Measurements from ENCODE around the gene UHRF1. TPM values are rescaled to one million over a fixed set of nuclear protein-coding genes. Genes with fewer than 3 reads are reported as not detected.

UHRF1 gene
- total RNA-seq, 1 experiment from 2014 or later, result 109 TPM

DNA sequence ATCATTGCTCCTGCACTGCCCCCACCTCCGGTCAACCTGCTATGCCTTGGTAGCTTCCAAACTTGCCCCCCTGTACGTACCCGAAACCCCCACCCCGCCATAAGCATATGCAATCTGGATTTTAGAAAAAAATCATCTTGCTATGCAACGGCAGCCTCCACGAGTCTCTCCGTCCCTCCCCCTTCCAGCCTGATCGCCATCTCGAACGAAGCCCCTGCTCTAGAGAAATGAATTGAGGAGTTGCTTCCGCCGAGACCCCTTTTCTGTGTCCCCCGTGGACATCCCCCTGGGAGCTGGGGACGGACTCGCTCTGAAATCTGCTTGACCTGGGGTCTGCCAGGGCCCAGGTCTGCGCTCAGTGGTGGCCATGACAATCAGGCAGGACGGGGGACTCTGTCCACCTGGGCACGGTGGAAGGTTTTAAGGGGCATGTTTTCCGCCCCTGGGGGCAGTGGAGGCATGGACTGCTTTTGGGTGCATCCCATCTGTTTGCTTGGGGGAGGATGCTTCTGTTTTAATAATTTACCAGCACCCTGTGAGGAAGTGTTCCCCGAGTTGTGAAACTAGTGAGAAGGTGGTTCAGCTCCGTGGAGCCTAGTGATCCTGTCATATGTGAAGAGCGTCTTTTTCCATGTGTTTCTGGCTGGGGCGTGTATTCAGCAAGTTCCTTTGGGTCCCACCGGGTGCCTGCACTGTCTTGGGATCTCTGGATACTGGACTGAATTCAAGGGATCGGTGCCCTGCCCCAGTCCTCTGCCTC lies 60.7 kb downstream of the UHRF1 start:
- no peaks in the 10 kb centered on the region for H3K27me3 ChIP-seq (ENCODE audit: insufficient read depth, low read length)
- no peaks in the 10 kb centered on the region for H3K9me3 ChIP-seq (ENCODE audit: control insufficient read depth in 1 of 2, insufficient read depth in 1 of 2, low read depth in 1 of 2, low read length in 2 of 2)
- peak overlapping the region; percentile 67 to 76 for H3K4me3 ChIP-seq (replicated peaks in 1 of 2; ENCODE audit: low read depth in 1 of 2, low read length in 2 of 2)
- H4K20me1 ChIP-seq (ENCODE audit: insufficient read depth), result no peaks in the 10 kb centered on the region
- peaks cover 43% of the 10 kb centered on the region for H3K79me2 ChIP-seq (ENCODE audit: insufficient read depth, low read length)
- RAD21 ChIA-PET (ENCODE audit: low non-redundant PET in 1 of 2, low total read pairs in 2 of 2, uncharacterized antibody in 2 of 2, unreplicated experiment in 2 of 2), result no interaction called here
- no peak for DNase-seq (ENCODE audit: low read depth, low spot score)
- no peak for ATAC-seq
- intact Hi-C loops (cut with micrococcal nuclease), result loop anchor here (2.0 to 10.0 kb wide), 4 partner anchors 58 to 245 kb away; partner anchors contain the start of gene DPP9
- H2AFZ ChIP-seq (ENCODE audit: low read depth, low read length, poor library complexity, severe bottlenecking), result no peak overlapping the region
- H3K4me2 ChIP-seq (ENCODE audit: low read length), result peak overlapping the region; percentile 98
- peak overlapping the region; percentile 53 for H3K9ac ChIP-seq (ENCODE audit: low read length)
- no peaks in the 10 kb centered on the region for H3K9me2 ChIP-seq (ENCODE audit: insufficient read depth)
- CTCF ChIA-PET, result interaction anchor here (1.0 to 1.5 kb wide), 2 partner anchors 57 to 61 kb away, joined by 3 to 5 read pairs; no protein-coding TSS in a partner anchor
- BruUV-seq (replicated peaks), result TSS peak; percentile 61
- no peaks in the 10 kb centered on the region for H3K36me3 ChIP-seq (ENCODE audit: control insufficient read depth in 1 of 2, insufficient read depth in 2 of 2, low read length in 2 of 2)
- POLR2A ChIA-PET, result interaction anchor here (1.1 to 2.7 kb wide), 3 partner anchors 10 to 100 kb away, joined by 3 to 14 read pairs (median 4); no protein-coding TSS in a partner anchor
- H3K27ac ChIP-seq (ENCODE audit: low read depth, low read length), result peak overlapping the region; percentile 8; the same call in 1 of the 2 replicates
- peaks cover 47 to 68% of the 10 kb centered on the region in 2 experiments for H3K4me1 ChIP-seq (ENCODE audit: control insufficient read depth in 1 of 2, insufficient read depth in 2 of 2, low read length in 2 of 2)
- TF ChIP-seq TCF7L2 (IDR thresholded peaks at IDR 0.05; ENCODE audit: borderline replicate concordance, extremely low read depth, insufficient read depth, insufficient read length), result no peak
- TF ChIP-seq ELF1 (IDR thresholded peaks at IDR 0.05; ENCODE audit: borderline replicate concordance, low read depth), result no peak
- TF ChIP-seq, protein P1, sequence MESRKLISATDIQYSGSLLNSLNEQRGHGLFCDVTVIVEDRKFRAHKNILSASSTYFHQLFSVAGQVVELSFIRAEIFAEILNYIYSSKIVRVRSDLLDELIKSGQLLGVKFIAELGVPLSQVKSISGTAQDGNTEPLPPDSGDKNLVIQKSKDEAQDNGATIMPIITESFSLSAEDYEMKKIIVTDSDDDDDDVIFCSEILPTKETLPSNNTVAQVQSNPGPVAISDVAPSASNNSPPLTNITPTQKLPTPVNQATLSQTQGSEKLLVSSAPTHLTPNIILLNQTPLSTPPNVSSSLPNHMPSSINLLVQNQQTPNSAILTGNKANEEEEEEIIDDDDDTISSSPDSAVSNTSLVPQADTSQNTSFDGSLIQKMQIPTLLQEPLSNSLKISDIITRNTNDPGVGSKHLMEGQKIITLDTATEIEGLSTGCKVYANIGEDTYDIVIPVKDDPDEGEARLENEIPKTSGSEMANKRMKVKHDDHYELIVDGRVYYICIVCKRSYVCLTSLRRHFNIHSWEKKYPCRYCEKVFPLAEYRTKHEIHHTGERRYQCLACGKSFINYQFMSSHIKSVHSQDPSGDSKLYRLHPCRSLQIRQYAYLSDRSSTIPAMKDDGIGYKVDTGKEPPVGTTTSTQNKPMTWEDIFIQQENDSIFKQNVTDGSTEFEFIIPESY (IDR thresholded peaks at IDR 0.05; ENCODE audit: extremely low read depth, insufficient replicate concordance, low read length), result no peak
- TF ChIP-seq FOSL1 (IDR thresholded peaks at IDR 0.05; ENCODE audit: low read depth), result no peak
- TF ChIP-seq JUND (IDR thresholded peaks at IDR 0.05), result no peak
- no peak for TF ChIP-seq ZNF274 (IDR thresholded peaks at IDR 0.05; ENCODE audit: low read depth, low read length)
- no peak for TF ChIP-seq EZH2 (IDR thresholded peaks at IDR 0.05)
- no peak; the same call in 1 of the 2 replicates for TF ChIP-seq POLR2AphosphoS5 (IDR thresholded peaks at IDR 0.05; ENCODE audit: low read depth, low read length)
- TF ChIP-seq EGR1 (IDR thresholded peaks at IDR 0.05; ENCODE audit: low read depth), result no peak
- no peak for TF ChIP-seq POLR2A (IDR thresholded peaks at IDR 0.05; ENCODE audit: borderline replicate concordance, extremely low read depth, insufficient read depth, insufficient read length)
- TF ChIP-seq RAD21 (IDR thresholded peaks at IDR 0.05; ENCODE audit: low read depth), result no peak
- no peak for TF ChIP-seq SRF (IDR thresholded peaks at IDR 0.05; ENCODE audit: low read depth)
- TF ChIP-seq EZH2phosphoT487 (IDR thresholded peaks at IDR 0.05; ENCODE audit: borderline replicate concordance), result no peak
- no peak for TF ChIP-seq MAX (IDR thresholded peaks at IDR 0.05)
- TF ChIP-seq, protein P2, sequence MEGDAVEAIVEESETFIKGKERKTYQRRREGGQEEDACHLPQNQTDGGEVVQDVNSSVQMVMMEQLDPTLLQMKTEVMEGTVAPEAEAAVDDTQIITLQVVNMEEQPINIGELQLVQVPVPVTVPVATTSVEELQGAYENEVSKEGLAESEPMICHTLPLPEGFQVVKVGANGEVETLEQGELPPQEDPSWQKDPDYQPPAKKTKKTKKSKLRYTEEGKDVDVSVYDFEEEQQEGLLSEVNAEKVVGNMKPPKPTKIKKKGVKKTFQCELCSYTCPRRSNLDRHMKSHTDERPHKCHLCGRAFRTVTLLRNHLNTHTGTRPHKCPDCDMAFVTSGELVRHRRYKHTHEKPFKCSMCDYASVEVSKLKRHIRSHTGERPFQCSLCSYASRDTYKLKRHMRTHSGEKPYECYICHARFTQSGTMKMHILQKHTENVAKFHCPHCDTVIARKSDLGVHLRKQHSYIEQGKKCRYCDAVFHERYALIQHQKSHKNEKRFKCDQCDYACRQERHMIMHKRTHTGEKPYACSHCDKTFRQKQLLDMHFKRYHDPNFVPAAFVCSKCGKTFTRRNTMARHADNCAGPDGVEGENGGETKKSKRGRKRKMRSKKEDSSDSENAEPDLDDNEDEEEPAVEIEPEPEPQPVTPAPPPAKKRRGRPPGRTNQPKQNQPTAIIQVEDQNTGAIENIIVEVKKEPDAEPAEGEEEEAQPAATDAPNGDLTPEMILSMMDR (IDR thresholded peaks at IDR 0.05 in 2 of 3, conservative IDR thresholded peaks at IDR 0.05 in 1 of 3; ENCODE audit: borderline replicate concordance in 1 of 3, insufficient read depth in 1 of 3, low read depth in 2 of 3, low read length in 2 of 3), result no peak
- no peak for TF ChIP-seq CEBPB (IDR thresholded peaks at IDR 0.05; ENCODE audit: low read depth)
- no peak for TF ChIP-seq YY1 (IDR thresholded peaks at IDR 0.05; ENCODE audit: extremely low read depth, insufficient replicate concordance, low read depth, low read length)
- TF ChIP-seq REST (IDR thresholded peaks at IDR 0.05; ENCODE audit: low read depth), result no peak
